Hepatocyte (in vitro differentiated cells): ENCODE results near the gene ZMYND8.

ENCODE experiments used
- CTCF ChIP-seq: fragments of 200-600 bp; sonication (generic); IDR thresholded peaks from 2 replicates; pipeline ENCODE4 v1.5.1; 2016; ENCODE audit warnings: antibody characterized with exemption, mild to moderate bottlenecking; ENCODE audit not compliant: poor library complexity
- EZH2 ChIP-seq: fragments of 200-600 bp; sonication (generic); IDR thresholded peaks from 2 replicates; pipeline ENCODE4 v1.6.1; 2016; ENCODE audit warnings: antibody characterized with exemption, mild to moderate bottlenecking, borderline replicate concordance
- EZH2phosphoT487 ChIP-seq: fragments of 200-600 bp; sonication (generic); IDR thresholded peaks from one replicate; pipeline ENCODE4 v1.6.1; 2018; ENCODE audit warnings: antibody characterized with exemption, mild to moderate bottlenecking, low read depth, moderate library complexity; ENCODE audit not compliant: unreplicated experiment, severe bottlenecking

GRCh38 chr20:47274401-47275108, 81.9 kb downstream of the ZMYND8 start:
- TF ChIP-seq CTCF, result no peak
- TF ChIP-seq EZH2, result no peak
- TF ChIP-seq EZH2phosphoT487, result no peak
